Measurements from ENCODE around the gene CCDC70.

The CCDC70 gene

DNA sequence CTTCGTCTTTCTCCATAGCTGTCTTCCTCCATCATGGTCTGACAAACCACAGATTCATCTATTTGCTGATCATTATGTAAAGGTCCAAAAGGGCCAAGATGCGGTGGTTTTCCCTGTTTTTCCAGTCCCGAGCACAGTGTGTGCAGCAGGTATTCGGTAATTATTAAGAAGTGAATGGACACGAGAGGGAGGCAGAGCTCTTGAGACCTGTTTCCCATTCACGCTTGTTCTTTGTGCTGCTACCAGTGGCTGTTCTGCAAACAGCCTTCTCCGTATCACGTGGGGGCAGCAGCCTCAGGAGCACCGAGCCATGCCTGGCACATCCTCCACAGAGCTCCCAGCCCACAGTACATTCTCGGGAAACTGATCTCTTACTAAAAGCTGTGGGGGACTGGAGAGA is 50.3 kb downstream of the CCDC70 start:
- peak; percentile 57 for DNase-seq

DNA sequence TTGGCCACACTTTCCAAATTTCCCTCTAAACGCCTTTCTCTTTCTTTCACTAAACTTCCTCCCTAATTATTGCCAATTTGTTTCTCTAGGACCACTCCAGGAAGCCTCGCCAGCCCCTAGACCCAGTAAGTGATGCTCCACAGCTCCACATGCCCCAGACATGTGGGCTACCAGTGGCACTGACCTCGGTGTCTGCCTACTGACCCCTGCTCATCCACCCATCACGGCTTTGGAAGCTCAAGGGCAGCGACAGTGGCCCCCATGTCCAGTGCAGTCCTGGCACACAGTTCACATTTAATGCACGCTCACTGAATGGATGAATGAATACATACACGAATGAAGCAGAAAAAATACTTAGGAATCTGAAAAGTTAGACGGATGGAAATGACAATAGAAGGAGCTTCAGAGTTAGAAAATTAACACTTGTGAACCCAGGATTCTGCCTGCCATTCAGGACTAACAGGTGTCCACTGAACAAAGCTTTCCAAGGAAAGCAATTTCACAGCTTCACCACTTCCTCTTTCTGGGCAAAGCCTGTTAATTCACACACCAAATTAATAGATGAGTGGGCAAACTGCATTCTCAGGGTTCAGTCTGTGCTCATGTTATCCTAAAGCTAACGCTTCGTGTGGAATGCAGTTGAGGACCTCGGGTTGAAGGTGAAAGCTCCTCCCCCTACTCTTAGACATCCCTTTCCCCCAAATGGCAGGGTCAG is 50.9 kb downstream of the CCDC70 start:
- no peak for DNase-seq

DNA sequence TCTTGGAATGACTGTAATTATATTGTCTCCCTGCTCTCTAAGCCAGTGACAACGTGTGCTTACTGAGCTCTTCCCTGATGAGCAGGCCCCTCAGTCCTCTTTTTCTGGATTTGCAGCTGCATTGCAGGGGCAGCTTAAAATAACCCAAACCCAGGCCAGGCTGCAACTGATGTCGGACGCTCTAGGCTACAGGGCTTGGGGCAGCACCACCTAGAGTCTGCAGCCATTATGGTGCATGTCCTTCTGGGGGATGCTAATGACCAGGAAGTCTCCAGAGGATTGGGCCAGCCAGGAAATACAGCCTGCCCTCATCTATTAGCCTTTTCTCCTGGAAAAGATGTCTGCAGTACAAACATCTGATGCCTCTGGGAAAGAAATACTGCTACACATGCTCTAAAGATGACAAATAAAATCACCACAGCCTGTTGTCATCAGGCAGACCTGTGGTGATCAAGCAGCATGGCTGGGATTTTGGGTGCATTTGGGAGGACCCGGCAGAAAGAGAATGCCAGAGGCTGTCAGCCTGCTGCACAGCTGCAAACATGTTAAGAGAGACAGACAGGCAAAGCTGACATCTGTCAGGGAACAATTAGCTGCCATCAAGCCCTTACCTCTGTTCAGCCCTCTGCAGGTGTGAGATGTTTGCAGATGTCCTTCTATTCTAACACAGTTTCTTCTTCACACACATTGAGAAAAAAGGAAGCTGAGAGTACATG is 51.8 kb downstream of the CCDC70 start:
- no peak for DNase-seq

DNA sequence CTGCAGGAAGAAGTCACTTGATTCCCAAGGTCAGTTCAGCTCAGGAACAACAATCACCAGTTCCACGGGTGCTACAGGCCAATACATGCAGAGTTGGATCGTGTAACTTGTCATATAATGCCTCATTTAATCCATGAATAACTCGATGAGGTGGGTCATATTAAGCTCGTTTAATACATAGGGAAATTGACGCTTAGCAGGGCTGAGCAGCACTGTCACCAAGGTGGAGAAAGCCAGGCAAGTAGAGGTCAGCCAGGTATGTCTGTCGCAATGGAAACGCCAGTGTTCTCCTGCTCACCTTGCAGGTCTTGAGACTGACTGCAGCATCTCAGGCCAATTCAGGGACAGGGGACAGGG is 52.3 kb downstream of the CCDC70 start:
- no peak for DNase-seq

Measured in NCI-H526 treated with DMSO at 0.1 percent for 48 hours (cell line).